GM03348 (cell line): Measurements from ENCODE around the gene DMRT1.

Source experiments
- DNase-seq: peaks from one replicate; pipeline ENCODE4 v3.0.0; 2012; ENCODE audit warnings: low spot score

DMRT1 gene

GRCh38 chr9:841371-842209 is at the start of gene DMRT1:
Gene DMRT1 (plus strand): TSS chr9:841697. CDS start chr9:841839, 142 bp downstream.
- DNase-seq: peak; percentile 20

- DNase-seq: no peak
These were observed 48.9 kb upstream of the DMRT1 start for GRCh38 chr9:792331-793260.

GRCh38 chr9:794386-794785 is 47.1 kb upstream of the DMRT1 start:
- no peak for DNase-seq

- DNase-seq: no peak
These were observed 45.6 kb upstream of the DMRT1 start for GRCh38 chr9:795869-796268.

- no peak for DNase-seq
These were observed 40.8 kb upstream of the DMRT1 start for GRCh38 chr9:800591-801150.

- DNase-seq: no peak
These were observed 40.0 kb upstream of the DMRT1 start for GRCh38 chr9:801399-802071.

- DNase-seq: no peak
These were observed 37.5 kb upstream of the DMRT1 start for GRCh38 chr9:804026-804425.

GRCh38 chr9:805151-805550 is 36.3 kb upstream of the DMRT1 start:
- DNase-seq: no peak

- peak; percentile 80 for DNase-seq
These were observed 35.0 kb upstream of the DMRT1 start for GRCh38 chr9:806285-807156.

- no peak for DNase-seq
These were observed 30.4 kb upstream of the DMRT1 start for GRCh38 chr9:811106-811531.

GRCh38 chr9:818958-819357 is 22.5 kb upstream of the DMRT1 start:
- no peak for DNase-seq

GRCh38 chr9:826500-827280 is 14.8 kb upstream of the DMRT1 start:
- DNase-seq: no peak

- DNase-seq: no peak
These were observed 1.2 kb upstream of the DMRT1 start for GRCh38 chr9:840343-840742.

GRCh38 chr9:842635-843426 is 1.3 kb downstream of the DMRT1 start:
- DNase-seq: no peak

GRCh38 chr9:843427-843785 is 1.9 kb downstream of the DMRT1 start:
- no peak for DNase-seq

- no peak for DNase-seq
These were observed 5.4 kb downstream of the DMRT1 start for GRCh38 chr9:846852-847251.

GRCh38 chr9:847505-847904 is 6.0 kb downstream of the DMRT1 start:
- no peak for DNase-seq

GRCh38 chr9:849431-849830 is 7.9 kb downstream of the DMRT1 start:
- DNase-seq: no peak

GRCh38 chr9:852539-852938 is 11.0 kb downstream of the DMRT1 start:
- no peak for DNase-seq

GRCh38 chr9:859251-859650 is 17.8 kb downstream of the DMRT1 start:
- DNase-seq: no peak
